ENCODE measurements around the gene IRX4.
"Not testable (repeated sequence)": the region's sequence is repeated elsewhere in the genome, so short reads cannot be mapped to it uniquely, and the experiment has no call there.

IRX4 gene

GRCh38 chr5:1876660-1877064 lies 6.1 kb downstream of the IRX4 start:
- FAIRE-seq, result no peak

GRCh38 chr5:1875843-1876659 lies 6.7 kb downstream of the IRX4 start:
- FAIRE-seq, result no peak

DNA sequence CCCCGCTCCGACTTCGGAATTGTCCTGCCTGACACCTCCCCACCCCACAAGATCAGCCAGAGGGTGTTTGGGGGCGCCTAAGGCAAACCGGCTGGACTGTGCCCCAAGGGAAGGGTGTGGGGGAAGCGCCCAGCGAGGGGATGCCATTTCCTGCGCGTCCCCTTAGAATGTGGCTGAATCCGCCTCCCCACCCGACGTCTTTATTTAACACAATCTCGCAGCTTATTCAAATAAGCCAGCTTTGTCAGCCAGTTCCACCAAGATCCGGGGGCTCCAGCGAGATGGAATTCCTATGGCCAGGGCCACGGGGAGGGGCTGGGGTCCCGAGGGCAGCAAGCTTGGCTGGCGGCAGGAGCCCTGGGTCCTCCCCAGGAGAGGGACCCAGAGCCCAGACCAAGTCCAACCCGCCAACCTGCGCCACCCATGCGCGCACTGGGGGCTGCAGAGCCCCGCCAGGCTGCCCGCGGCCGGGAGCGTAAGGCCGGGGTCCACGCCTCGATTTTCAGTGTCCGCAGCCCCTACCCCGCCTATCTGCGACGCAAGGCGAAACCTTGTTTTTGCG lies 7.4 kb downstream of the IRX4 start:
- no peak for FAIRE-seq

- FAIRE-seq, result no peak
Observed at GRCh38 chr5:1874771-1875220, 7.9 kb downstream of the IRX4 start.

DNA sequence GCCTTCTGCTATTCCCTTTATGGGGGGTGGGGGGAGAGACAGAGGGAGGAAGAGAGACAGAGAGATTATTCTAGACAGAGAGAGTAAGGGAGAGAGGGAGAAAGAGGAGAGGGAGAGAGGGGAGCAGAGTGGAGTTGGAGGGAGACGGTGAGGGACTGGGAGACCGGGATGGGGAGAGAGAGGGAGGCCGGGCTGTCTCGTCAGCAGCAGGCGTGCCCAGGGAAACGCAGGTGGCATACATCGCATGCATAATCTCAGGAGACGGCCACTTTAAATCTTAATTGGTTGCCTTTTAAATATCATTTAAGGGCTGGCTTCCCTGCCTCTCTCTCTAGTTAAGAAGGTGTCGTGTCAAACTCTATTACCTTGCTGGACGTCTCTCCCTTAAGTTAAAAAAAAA lies 8.4 kb downstream of the IRX4 start:
- no peak for FAIRE-seq

GRCh38 chr5:1873243-1873959 lies 9.3 kb downstream of the IRX4 start:
- no peak for FAIRE-seq

- no peak for FAIRE-seq
Observed at GRCh38 chr5:1871441-1871840, 11.3 kb downstream of the IRX4 start.

DNA sequence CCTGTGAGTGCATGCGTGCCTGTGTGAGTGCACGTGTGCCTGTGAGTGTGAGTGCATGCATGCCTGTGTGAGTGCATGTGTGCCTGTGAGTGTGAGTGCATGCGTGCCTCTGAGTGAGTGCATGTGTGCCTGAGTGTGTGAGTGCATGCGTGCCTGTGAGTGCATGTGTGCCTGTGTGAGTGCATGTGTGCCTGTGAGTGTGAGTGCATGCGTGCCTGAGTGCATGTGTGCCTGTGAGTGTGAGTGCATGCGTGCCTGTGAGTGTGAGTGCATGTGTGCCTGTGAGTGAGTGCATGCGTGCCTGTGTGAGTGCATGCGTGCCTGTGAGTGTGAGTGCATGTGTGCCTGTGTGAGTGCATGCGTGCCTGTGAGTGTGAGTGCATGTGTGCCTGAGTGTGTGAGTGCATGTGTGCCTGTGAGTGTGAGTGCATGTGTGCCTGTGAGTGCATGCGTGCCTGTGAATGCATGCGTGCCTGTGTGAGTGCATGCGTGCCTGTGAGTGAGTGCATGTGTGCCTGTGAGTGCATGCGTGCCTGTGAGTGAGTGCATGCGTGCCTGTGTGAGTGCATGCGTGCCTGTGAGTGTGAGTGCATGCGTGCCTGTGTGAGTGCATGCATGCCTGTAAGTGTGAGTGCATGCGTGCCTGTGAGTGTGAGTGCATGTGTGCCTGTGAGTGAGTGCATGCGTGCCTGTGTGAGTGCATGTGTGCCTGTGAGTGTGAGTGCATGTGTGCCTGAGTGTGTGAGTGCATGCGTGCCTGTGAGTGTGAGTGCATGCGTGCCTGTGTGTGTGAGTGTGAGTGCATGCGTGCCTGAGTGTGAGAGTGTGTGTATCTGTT lies 12.1 kb downstream of the IRX4 start:
- FAIRE-seq, result not testable (repeated sequence)

DNA sequence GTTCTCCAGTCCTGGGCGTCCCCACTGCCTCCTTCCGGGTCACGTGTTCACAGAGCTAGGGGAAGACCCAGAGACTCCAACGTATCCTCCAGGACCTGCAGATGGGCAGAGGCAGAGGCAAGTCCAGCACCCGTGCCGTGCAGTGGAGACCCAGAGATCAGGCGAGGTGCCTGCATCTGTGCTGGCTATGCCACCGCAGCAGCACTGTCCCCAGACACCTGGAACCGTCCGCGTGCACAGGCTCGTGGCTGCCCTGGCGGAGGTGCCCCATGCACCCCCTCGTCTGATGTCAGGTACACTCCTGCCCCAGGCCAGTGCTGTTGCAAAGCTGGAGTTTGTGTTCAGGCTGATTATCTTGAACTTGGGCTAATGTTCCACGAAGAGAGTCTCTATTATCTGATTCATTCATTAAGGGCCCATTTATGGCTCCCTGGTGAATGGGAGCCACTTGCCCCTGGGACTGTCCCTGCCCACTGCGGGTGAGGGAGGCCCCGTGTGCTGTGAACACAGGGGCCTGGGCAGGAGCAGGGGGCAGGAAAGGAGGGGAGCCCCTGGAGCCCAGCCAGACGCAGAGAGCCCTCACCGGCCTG lies 13.7 kb downstream of the IRX4 start:
- no peak for FAIRE-seq

DNA sequence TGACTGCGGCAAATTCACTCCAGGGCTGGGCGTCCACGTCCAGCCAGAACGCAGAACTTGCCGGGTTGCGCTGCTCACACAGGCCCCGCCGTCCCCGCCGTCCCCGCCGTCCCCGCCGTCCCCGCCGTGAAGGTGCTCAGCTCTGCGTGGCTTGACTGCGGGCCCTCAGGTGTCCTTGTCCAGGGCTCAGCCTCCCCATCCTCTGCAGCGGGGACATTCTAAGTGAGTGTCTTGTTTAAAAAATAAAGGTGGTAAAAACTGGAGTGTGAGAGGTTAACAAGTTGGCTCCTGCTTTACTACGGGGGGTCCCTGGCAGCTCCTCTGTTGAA lies 14.9 kb downstream of the IRX4 start:
- no peak for FAIRE-seq

DNA sequence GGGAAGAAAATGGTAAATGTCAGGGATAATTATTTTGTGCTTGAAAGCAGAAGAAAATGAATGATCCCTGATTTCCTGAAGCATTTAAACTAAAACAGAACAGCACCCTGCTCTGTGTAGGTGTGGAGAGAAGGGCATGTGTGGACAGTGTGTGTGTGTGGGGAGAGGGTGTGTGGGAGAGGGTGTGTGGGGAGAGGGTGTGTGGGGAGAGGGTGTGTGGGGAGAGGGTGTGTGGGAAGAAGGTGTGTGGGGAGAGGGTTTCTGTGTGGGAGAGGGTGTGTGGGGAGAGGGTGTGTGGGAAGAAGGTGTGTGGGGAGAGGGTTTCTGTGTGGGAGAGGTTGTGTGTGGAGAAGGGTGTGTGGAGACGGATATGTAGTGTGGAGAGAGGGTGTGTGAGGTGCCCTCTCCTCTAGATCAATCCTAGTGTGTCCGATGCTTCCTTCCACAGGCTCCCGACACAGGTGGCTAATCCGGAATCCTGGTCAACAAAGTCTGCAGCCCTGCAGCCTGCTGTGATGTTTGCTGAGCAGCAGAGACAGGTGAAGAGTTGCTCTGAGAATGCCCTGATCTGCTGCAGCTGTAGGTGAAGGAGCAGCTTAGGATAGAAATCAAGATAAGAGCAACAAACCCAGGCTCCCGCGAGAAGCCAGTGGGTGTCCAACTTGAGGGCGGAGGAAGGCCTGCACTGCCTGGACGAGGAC lies 15.5 kb downstream of the IRX4 start:
- FAIRE-seq, result no peak

- no peak for FAIRE-seq
Observed at GRCh38 chr5:1865948-1866347, 16.8 kb downstream of the IRX4 start.

DNA sequence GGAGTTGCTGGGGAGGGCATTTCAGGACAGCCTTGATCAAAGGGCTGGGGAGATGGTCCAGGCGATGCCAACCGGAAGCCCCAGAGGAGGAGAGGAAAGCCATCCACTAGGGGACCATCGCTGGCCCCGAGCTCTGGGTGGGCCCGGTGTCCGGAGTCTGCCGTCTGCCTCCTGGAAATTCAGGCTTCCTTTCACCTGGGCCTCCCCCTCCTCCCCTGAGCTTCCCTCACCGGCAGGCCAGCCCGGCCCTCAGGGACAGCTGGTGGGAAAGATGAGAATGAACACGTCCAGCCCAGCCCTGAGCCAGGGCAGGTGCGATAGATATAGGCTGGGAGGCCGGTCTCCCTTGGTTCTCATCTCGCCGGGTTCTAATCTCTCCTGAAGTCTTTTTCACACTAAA lies 17.2 kb downstream of the IRX4 start:
- no peak for FAIRE-seq

- no peak for FAIRE-seq
Observed at GRCh38 chr5:1864896-1865440, 17.8 kb downstream of the IRX4 start.

DNA sequence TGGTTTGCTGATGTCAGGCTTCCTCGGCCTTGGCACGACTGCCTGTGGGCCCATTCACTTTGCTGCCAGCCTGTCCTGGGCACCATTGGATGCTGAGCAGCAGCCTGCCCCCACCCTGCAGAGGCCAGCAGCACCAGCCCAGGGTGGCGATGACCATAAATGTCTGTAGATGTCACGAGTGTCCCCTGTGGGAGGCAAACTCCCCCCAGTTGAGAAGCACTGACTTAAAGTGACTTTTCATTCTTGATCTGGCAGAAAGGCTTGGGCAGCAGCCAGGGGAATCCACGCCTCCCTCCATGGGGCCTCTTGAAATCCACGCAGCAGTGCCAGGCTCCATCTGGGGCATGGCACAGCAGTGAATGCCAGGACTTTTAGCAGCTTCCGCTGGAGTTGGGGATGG lies 21.8 kb downstream of the IRX4 start:
- no peak for FAIRE-seq

DNA sequence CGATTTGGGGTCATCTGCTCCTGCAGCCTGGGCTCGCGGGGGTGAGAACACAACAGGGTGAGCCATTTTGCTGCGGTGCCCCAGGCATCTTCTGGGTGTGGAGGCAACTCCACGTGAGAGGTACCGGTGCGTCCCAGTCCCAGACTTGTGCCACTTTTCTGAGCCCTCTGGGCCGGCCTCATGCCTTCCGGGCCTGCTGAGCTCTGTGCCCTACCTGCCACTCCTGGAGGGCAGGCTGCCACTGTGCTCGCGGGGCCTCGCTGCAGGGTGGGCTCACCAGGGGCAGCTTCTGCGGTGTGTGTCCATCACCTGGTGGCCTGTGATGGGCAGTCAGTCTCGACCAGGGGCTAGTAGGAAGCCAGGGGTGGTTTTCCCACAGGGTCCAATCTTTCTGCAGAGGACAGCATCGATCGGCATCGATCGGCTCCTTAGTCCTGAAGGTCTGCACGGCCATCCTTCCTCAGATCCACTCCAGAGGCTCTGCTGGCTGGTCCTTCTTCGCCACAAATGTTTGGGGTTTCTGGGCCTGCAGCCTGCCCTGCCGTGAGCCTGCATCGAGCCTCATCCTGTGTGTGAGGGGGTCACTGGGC lies 22.6 kb downstream of the IRX4 start:
- no peak for FAIRE-seq

DNA sequence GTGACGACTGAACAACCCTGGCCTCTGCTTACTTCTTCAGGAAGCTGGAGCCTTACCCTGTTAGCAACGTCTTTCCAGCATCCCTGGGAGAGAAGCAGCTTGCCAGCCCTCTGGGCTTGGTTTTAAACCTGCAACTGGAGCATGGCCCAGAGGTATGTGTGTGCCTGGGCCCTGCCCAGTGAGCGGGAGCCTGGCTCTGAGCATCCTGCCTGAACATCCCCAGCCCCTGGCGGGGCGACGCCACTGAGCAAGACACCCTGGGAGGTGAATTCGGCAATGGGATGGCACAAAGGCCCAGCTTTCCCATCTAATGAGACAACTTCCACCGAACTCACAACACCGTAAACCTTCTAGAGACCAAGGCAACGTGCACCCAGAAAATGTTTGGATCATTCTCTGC lies 23.6 kb downstream of the IRX4 start:
- no peak for FAIRE-seq

GRCh38 chr5:1858436-1858835 lies 24.3 kb downstream of the IRX4 start:
- FAIRE-seq, result no peak

DNA sequence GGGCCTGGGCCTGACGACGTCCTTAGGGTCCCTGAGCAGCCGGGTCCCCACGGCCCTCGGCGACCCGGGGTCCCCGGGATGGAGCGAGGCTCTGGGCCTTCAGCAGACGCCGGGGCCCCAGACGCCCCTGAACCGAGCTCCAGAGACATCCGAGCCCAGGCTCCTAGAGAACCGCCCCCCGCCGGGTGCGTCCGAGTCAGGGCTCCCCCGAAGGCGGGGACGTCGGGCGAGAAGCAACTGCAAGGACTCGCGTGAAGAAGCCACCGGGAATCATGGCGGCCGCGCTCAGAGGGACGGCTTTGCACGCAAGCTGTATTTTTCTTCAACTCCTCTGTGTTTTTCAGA lies 25.5 kb downstream of the IRX4 start:
- no peak for FAIRE-seq

GRCh38 chr5:1856596-1857255 lies 26.0 kb downstream of the IRX4 start:
- FAIRE-seq, result no peak

DNA sequence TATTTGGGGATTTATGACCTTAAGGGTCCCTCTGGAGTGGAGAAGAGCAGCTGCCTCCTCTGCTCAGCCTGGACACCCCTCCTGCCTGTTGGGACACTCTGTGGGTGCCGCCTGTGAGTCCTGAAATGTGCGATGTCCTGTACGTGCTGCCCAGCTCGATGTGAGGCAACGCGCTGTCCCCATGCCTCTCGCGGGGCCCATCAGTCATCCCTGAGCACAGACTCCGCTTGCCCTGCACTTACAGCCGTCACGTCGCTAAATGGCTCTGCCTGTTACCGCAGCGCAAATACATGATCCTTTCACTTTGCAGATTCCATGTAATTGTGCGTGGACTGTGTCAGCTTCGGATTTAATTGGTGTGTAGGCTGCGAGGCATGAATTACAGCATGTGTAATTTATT lies 27.1 kb downstream of the IRX4 start:
- no peak for FAIRE-seq

All from G401.6 (cell line).